ENCODE results near the gene BAHCC1. TPM values are rescaled to one million over a fixed set of nuclear protein-coding genes. Genes with fewer than 3 reads are reported as not detected.

BAHCC1 gene
- total RNA-seq, 1 donor from 2014 or later, result 8.4 TPM

GRCh38 chr17:81367171-81367570, 28.1 kb upstream of the BAHCC1 start:
- Histone ChIP-seq H3K9me3 (ENCODE audit: control insufficient read depth in 3 of 3, low read length in 3 of 3) (no peaks in the 10 kb centered on the region), H3K36me3 (ENCODE audit: control insufficient read depth in 3 of 3, insufficient read depth in 3 of 3, low read length in 3 of 3) (no peaks in the 10 kb centered on the region), H3K4me1 (ENCODE audit: control insufficient read depth in 3 of 3, insufficient read depth in 3 of 3, low read length in 3 of 3) (peaks cover 11 to 15% (median 15%) of the 10 kb centered on the region in 3 donors), H3K4me3 (ENCODE audit: low read length in 3 of 3) (no peak overlapping the region), H3K9ac (ENCODE audit: low read depth in 1 of 3, low read length in 3 of 3) (no peak overlapping the region), H3K27ac (ENCODE audit: low read depth, low read length) (no peak overlapping the region), H3K27me3 (ENCODE audit: control insufficient read depth in 3 of 3, insufficient read depth in 3 of 3, low read length in 3 of 3) (peaks cover 0 to 12% (median 10%) of the 10 kb centered on the region in 3 donors)

- no peaks in the 10 kb centered on the region for H3K36me3 ChIP-seq (ENCODE audit: control insufficient read depth in 3 of 3, insufficient read depth in 3 of 3, low read length in 3 of 3)
- H3K27ac ChIP-seq (ENCODE audit: low read depth, low read length), result no peak overlapping the region
- H3K27me3 ChIP-seq (ENCODE audit: control insufficient read depth in 3 of 3, insufficient read depth in 3 of 3, low read length in 3 of 3), result peaks cover 0 to 12% (median 10%) of the 10 kb centered on the region in 3 donors
- H3K4me1 ChIP-seq (ENCODE audit: control insufficient read depth in 3 of 3, insufficient read depth in 3 of 3, low read length in 3 of 3), result peaks cover 19 to 23% (median 21%) of the 10 kb centered on the region in 3 donors
- no peak overlapping the region for H3K4me3 ChIP-seq (ENCODE audit: low read length in 3 of 3)
- H3K9ac ChIP-seq (ENCODE audit: low read depth in 1 of 3, low read length in 3 of 3), result no peak overlapping the region
- H3K9me3 ChIP-seq (ENCODE audit: control insufficient read depth in 3 of 3, low read length in 3 of 3), result no peaks in the 10 kb centered on the region
Observed at GRCh38 chr17:81368161-81369022, 26.9 kb upstream of the BAHCC1 start.

GRCh38 chr17:81370294-81370693, 25.0 kb upstream of the BAHCC1 start:
- no peak overlapping the region for H3K27ac ChIP-seq (ENCODE audit: low read depth, low read length)
- no peak overlapping the region for H3K9ac ChIP-seq (ENCODE audit: low read depth in 1 of 3, low read length in 3 of 3)
- H3K36me3 ChIP-seq (ENCODE audit: control insufficient read depth in 3 of 3, insufficient read depth in 3 of 3, low read length in 3 of 3), result no peaks in the 10 kb centered on the region
- H3K4me3 ChIP-seq (ENCODE audit: low read length in 3 of 3), result no peak overlapping the region
- peaks cover 0 to 10% (median 7%) of the 10 kb centered on the region in 3 donors for H3K27me3 ChIP-seq (ENCODE audit: control insufficient read depth in 3 of 3, insufficient read depth in 3 of 3, low read length in 3 of 3)
- peaks cover 13 to 18% (median 15%) of the 10 kb centered on the region in 3 donors for H3K4me1 ChIP-seq (ENCODE audit: control insufficient read depth in 3 of 3, insufficient read depth in 3 of 3, low read length in 3 of 3)
- no peaks in the 10 kb centered on the region for H3K9me3 ChIP-seq (ENCODE audit: control insufficient read depth in 3 of 3, low read length in 3 of 3)

- H3K36me3 ChIP-seq (ENCODE audit: control insufficient read depth in 3 of 3, insufficient read depth in 3 of 3, low read length in 3 of 3), result no peaks in the 10 kb centered on the region
- H3K9ac ChIP-seq (ENCODE audit: low read depth in 1 of 3, low read length in 3 of 3), result peak overlapping the region in 1 of 3 donors; percentile 50
- peaks cover 9 to 10% (median 10%) of the 10 kb centered on the region in 3 donors for H3K4me1 ChIP-seq (ENCODE audit: control insufficient read depth in 3 of 3, insufficient read depth in 3 of 3, low read length in 3 of 3)
- H3K27me3 ChIP-seq (ENCODE audit: control insufficient read depth in 3 of 3, insufficient read depth in 3 of 3, low read length in 3 of 3), result peaks cover 0 to 4% (median 0%) of the 10 kb centered on the region in 3 donors
- no peak overlapping the region for H3K27ac ChIP-seq (ENCODE audit: low read depth, low read length)
- H3K9me3 ChIP-seq (ENCODE audit: control insufficient read depth in 3 of 3, low read length in 3 of 3), result no peaks in the 10 kb centered on the region
- H3K4me3 ChIP-seq (ENCODE audit: low read length in 3 of 3), result no peak overlapping the region
Observed at GRCh38 chr17:81371910-81372760, 23.1 kb upstream of the BAHCC1 start.

GRCh38 chr17:81373536-81374160, 21.6 kb upstream of the BAHCC1 start:
- H3K4me1 ChIP-seq (ENCODE audit: control insufficient read depth in 3 of 3, insufficient read depth in 3 of 3, low read length in 3 of 3), result peaks cover 9 to 10% (median 10%) of the 10 kb centered on the region in 3 donors
- H3K9ac ChIP-seq (ENCODE audit: low read depth in 1 of 3, low read length in 3 of 3), result no peak overlapping the region
- H3K27ac ChIP-seq (ENCODE audit: low read depth, low read length), result no peak overlapping the region
- no peaks in the 10 kb centered on the region for H3K36me3 ChIP-seq (ENCODE audit: control insufficient read depth in 3 of 3, insufficient read depth in 3 of 3, low read length in 3 of 3)
- peaks cover 0 to under 1% (median 0%) of the 10 kb centered on the region in 3 donors for H3K27me3 ChIP-seq (ENCODE audit: control insufficient read depth in 3 of 3, insufficient read depth in 3 of 3, low read length in 3 of 3)
- H3K4me3 ChIP-seq (ENCODE audit: low read length in 3 of 3), result no peak overlapping the region
- no peaks in the 10 kb centered on the region for H3K9me3 ChIP-seq (ENCODE audit: control insufficient read depth in 3 of 3, low read length in 3 of 3)

GRCh38 chr17:81374890-81375289, 20.4 kb upstream of the BAHCC1 start:
- H3K36me3 ChIP-seq (ENCODE audit: control insufficient read depth in 3 of 3, insufficient read depth in 3 of 3, low read length in 3 of 3), result no peaks in the 10 kb centered on the region
- no peaks in the 10 kb centered on the region for H3K9me3 ChIP-seq (ENCODE audit: control insufficient read depth in 3 of 3, low read length in 3 of 3)
- peaks cover 9 to 10% (median 10%) of the 10 kb centered on the region in 3 donors for H3K4me1 ChIP-seq (ENCODE audit: control insufficient read depth in 3 of 3, insufficient read depth in 3 of 3, low read length in 3 of 3)
- no peak overlapping the region for H3K9ac ChIP-seq (ENCODE audit: low read depth in 1 of 3, low read length in 3 of 3)
- no peaks in the 10 kb centered on the region for H3K27me3 ChIP-seq (ENCODE audit: control insufficient read depth in 3 of 3, insufficient read depth in 3 of 3, low read length in 3 of 3)
- no peak overlapping the region for H3K4me3 ChIP-seq (ENCODE audit: low read length in 3 of 3)
- no peak overlapping the region for H3K27ac ChIP-seq (ENCODE audit: low read depth, low read length)

- Histone ChIP-seq H3K9ac (ENCODE audit: low read depth in 1 of 3, low read length in 3 of 3) (no peak overlapping the region), H3K27me3 (ENCODE audit: control insufficient read depth in 3 of 3, insufficient read depth in 3 of 3, low read length in 3 of 3) (peaks cover 0 to 9% (median 0%) of the 10 kb centered on the region in 3 donors), H3K27ac (ENCODE audit: low read depth, low read length) (no peak overlapping the region), H3K4me1 (ENCODE audit: control insufficient read depth in 3 of 3, insufficient read depth in 3 of 3, low read length in 3 of 3) (peaks cover 6 to 8% (median 8%) of the 10 kb centered on the region in 3 donors), H3K4me3 (ENCODE audit: low read length in 3 of 3) (no peak overlapping the region), H3K36me3 (ENCODE audit: control insufficient read depth in 3 of 3, insufficient read depth in 3 of 3, low read length in 3 of 3) (no peaks in the 10 kb centered on the region), H3K9me3 (ENCODE audit: control insufficient read depth in 3 of 3, low read length in 3 of 3) (no peaks in the 10 kb centered on the region)
Observed at GRCh38 chr17:81376946-81377714, 18.1 kb upstream of the BAHCC1 start.

- H3K9me3 ChIP-seq (ENCODE audit: control insufficient read depth in 3 of 3, low read length in 3 of 3), result no peaks in the 10 kb centered on the region
- H3K4me1 ChIP-seq (ENCODE audit: control insufficient read depth in 3 of 3, insufficient read depth in 3 of 3, low read length in 3 of 3), result no peaks in the 10 kb centered on the region
- no peaks in the 10 kb centered on the region for H3K36me3 ChIP-seq (ENCODE audit: control insufficient read depth in 3 of 3, insufficient read depth in 3 of 3, low read length in 3 of 3)
- H3K27me3 ChIP-seq (ENCODE audit: control insufficient read depth in 3 of 3, insufficient read depth in 3 of 3, low read length in 3 of 3), result peaks cover 0 to 9% (median under 1%) of the 10 kb centered on the region in 3 donors
- H3K4me3 ChIP-seq (ENCODE audit: low read length in 3 of 3), result no peak overlapping the region
- H3K27ac ChIP-seq (ENCODE audit: low read depth, low read length), result no peak overlapping the region
- peak overlapping the region in 1 of 3 donors; percentile 16 for H3K9ac ChIP-seq (ENCODE audit: low read depth in 1 of 3, low read length in 3 of 3)
Observed at GRCh38 chr17:81378941-81379511, 16.2 kb upstream of the BAHCC1 start.

GRCh38 chr17:81379523-81379942, 15.7 kb upstream of the BAHCC1 start:
- no peak overlapping the region for H3K4me3 ChIP-seq (ENCODE audit: low read length in 3 of 3)

More at GRCh38 chr17:81379523-81379942, 15.7 kb upstream of the BAHCC1 start:
- Histone ChIP-seq H3K9ac (ENCODE audit: low read depth in 1 of 3, low read length in 3 of 3) (peak overlapping the region in 1 of 3 donors; percentile 16), H3K36me3 (ENCODE audit: control insufficient read depth in 3 of 3, insufficient read depth in 3 of 3, low read length in 3 of 3) (no peaks in the 10 kb centered on the region), H3K27me3 (ENCODE audit: control insufficient read depth in 3 of 3, insufficient read depth in 3 of 3, low read length in 3 of 3) (peaks cover 0 to 9% (median 2%) of the 10 kb centered on the region in 3 donors), H3K9me3 (ENCODE audit: control insufficient read depth in 3 of 3, low read length in 3 of 3) (no peaks in the 10 kb centered on the region), H3K27ac (ENCODE audit: low read depth, low read length) (no peak overlapping the region), H3K4me1 (ENCODE audit: control insufficient read depth in 3 of 3, insufficient read depth in 3 of 3, low read length in 3 of 3) (no peaks in the 10 kb centered on the region)
